GM12878 (cell line): Measurements from ENCODE around the gene HMGCL. TPM values are rescaled to one million over a fixed set of nuclear protein-coding genes. Genes with fewer than 3 reads are reported as not detected.

Experiments used
- ATAC-seq: fragments of 200-7000 bp; cut with Tn5 transposase; 3 replicates; pipeline ENCODE4 v1.9.1; 2020; ENCODE audit warnings: mild to moderate bottlenecking, moderate library complexity
- BruUV-seq: library from RNA; stranded (reverse); fragments of 400-500 nt; replicated peaks from 2 replicates; lab custom pipeline; 2021; lab: Mats Ljungman, UMichigan
- CTCF ChIA-PET: fragments of 300-600 bp; sonication (Branson Sonifier 250); formaldehyde crosslinking; extraction: SDS; loops from one replicate; lab custom pipeline; 2021; ENCODE audit warnings: inconsistent platforms; lab: Yijun Ruan, JAX
- POLR2A ChIA-PET: fragments of 350-600 bp; formaldehyde crosslinking; extraction: SDS; loops from one replicate; lab custom pipeline; 2021; ENCODE audit warnings: inconsistent platforms; lab: Charles Lee
- RAD21 ChIA-PET: fragments of 300-600 bp; sonication (Branson Sonifier 250); formaldehyde crosslinking; loops from one replicate; lab custom pipeline; 2023; ENCODE audit warnings: antibody characterized with exemption; ENCODE audit not compliant: unreplicated experiment; lab: Charles Lee
- SMC1A ChIA-PET: fragments of 300-600 bp; sonication (Branson Sonifier 250); formaldehyde crosslinking; loops from one replicate; lab custom pipeline; 2023; ENCODE audit not compliant: unreplicated experiment, uncharacterized antibody; lab: Charles Lee
- DNase-seq: peaks from one replicate; pipeline ENCODE4 v3.0.0-alpha.2; 2011; ENCODE audit warnings: low read depth, low spot score
- FAIRE-seq: peaks from 3 replicates; lab custom pipeline; 2011; peaks lifted over from hg19 to GRCh38; lab: Jason Lieb, UNC
- H2AFZ ChIP-seq: 2 replicates; pipeline ENCODE4 v1.6.0; 2011; ENCODE audit warnings: low read depth, low read length, control low read depth; ENCODE audit not compliant: control insufficient read depth
- H3K27ac ChIP-seq: 2 replicates; pipeline ENCODE4 v1.5.1; 2011; ENCODE audit warnings: control low read depth; ENCODE audit not compliant: control insufficient read depth, insufficient read depth
- H3K27me3 ChIP-seq, 2 experiments: replicated peaks in 1 of 2; 2 replicates each; pipeline versions ENCODE4 v1.6.0 to v1.6.1; 2011; ENCODE audit warnings: low read length in 1 of 2; ENCODE audit not compliant: control insufficient read depth in 2 of 2, insufficient read depth in 2 of 2
- H3K36me3 ChIP-seq, 2 experiments: 2 replicates each; pipeline ENCODE4 v1.5.1; 2011; ENCODE audit warnings: low read length in 1 of 2; ENCODE audit not compliant: control insufficient read depth in 2 of 2, insufficient read depth in 2 of 2
- H3K4me1 ChIP-seq: 2 replicates; pipeline ENCODE4 v1.6.1; 2011; ENCODE audit warnings: mild to moderate bottlenecking, low read length, moderate library complexity, mixed read lengths; ENCODE audit not compliant: control insufficient read depth, insufficient read depth
- H3K4me2 ChIP-seq: 2 replicates; pipeline ENCODE4 v1.6.0; 2011; ENCODE audit warnings: control low read depth; ENCODE audit not compliant: control insufficient read depth, insufficient read depth
- H3K4me3 ChIP-seq: fragments of 200-600 bp; sonication (generic); 2 replicates; pipeline ENCODE4 v1.5.1; 2016
- H3K79me2 ChIP-seq: 2 replicates; pipeline ENCODE4 v1.6.0; 2011; ENCODE audit warnings: low read length; ENCODE audit not compliant: control insufficient read depth, insufficient read depth
- H3K9ac ChIP-seq: 2 replicates; pipeline ENCODE4 v1.8.0; 2011; ENCODE audit warnings: low read length, control low read depth, mixed read lengths; ENCODE audit not compliant: control insufficient read depth, insufficient read depth
- H3K9me3 ChIP-seq: replicated peaks from 3 replicates; pipeline ENCODE4 v1.5.1; 2011; ENCODE audit warnings: mild to moderate bottlenecking, low read length; ENCODE audit not compliant: control insufficient read depth, insufficient read depth
- H4K20me1 ChIP-seq: 2 replicates; pipeline ENCODE4 v1.6.0; 2011; ENCODE audit not compliant: control insufficient read depth, insufficient read depth
- BHLHE40 ChIP-seq, 2 experiments: fragments of 450-650 bp in 1 of 2; IDR thresholded peaks; 2 replicates each; pipeline ENCODE4 v1.6.1; 2011 to 2017; ENCODE audit warnings: low read depth in 2 of 2, borderline replicate concordance in 1 of 2, improper control_type of control experiment in 1 of 2, low read length in 1 of 2, mild to moderate bottlenecking in 1 of 2
- RAD51 ChIP-seq: fragments of 450-650 bp; IDR thresholded peaks from 2 replicates; pipeline ENCODE4 v1.6.1; 2016; ENCODE audit warnings: moderate library complexity, mild to moderate bottlenecking, inconsistent platforms
- TAF1 ChIP-seq: IDR thresholded peaks from 2 replicates; pipeline ENCODE4 v1.6.1; 2011; ENCODE audit warnings: mild to moderate bottlenecking, low read depth, low read length, borderline replicate concordance
- ZNF384 ChIP-seq: IDR thresholded peaks from 2 replicates; pipeline ENCODE4 v1.6.1; 2012; ENCODE audit warnings: low read depth, mild to moderate bottlenecking, low read length, improper control_type of control experiment, borderline replicate concordance
- ZNF622 ChIP-seq: fragments of 450-650 bp; IDR thresholded peaks from 2 replicates; pipeline ENCODE4 v1.6.1; 2017; ENCODE audit warnings: mild to moderate bottlenecking, inconsistent platforms
- WGBS: methylation state at CpG from one replicate; pipeline ENCODE4 v1.1.6; 2016; ENCODE audit warnings: low lambda C conversion rate; ENCODE audit not compliant: insufficient replicate concordance, insufficient coverage; ENCODE audit errors: missing lambda C conversion rate; 5-methylcytosine and 5-hydroxymethylcytosine counted together
- in situ Hi-C: fragments of 300-500 bp; cut with MboI; formaldehyde crosslinking; loops from 9 replicates; pipeline ENCODE4 v1.14.3; 2018; ENCODE audit warnings: mixed read lengths
- intact Hi-C: fragments of 100-400 bp; cut with micrococcal nuclease; formaldehyde crosslinking; loops from one replicate; pipeline ENCODE4 v1.14.2; 2022; ENCODE audit not compliant: unreplicated experiment
- polyA plus RNA-seq, 11 experiments: library from polyadenylated mRNA; depleted of rRNA in 4 of 11; unstranded in 6 of 11; stranded (reverse) in 5 of 11; fragments of >200 nt; fragmentation: Nextera tagmentation in 4 of 11; fragmentation: Illumina TruSeq in 1 of 11; extraction: Ambion mirVana in 4 of 11; extraction: Trizol in 1 of 11; gene quantifications; 1 replicate in 1 of 11; 2 replicates in 10 of 11; pipeline versions ENCODE4 v1.2.1 to v1.2.3, GENCODE V29; 2011 to 2016; ENCODE audit warnings: inconsistent platforms in 2 of 11, missing spikeins in 2 of 11, low read depth in 1 of 11
- total RNA-seq, 4 experiments: library from RNA; depleted of rRNA in 3 of 4; stranded (reverse); fragments of >200 nt in 3 of 4; fragmentation: Illumina TruSeq in 1 of 4; extraction: Trizol in 1 of 4; gene quantifications; 2 replicates each; pipeline versions ENCODE4 v1.2.1 to v1.2.3, GENCODE V29; 2013 to 2021
- TF ChIP-seq, protein P1 (sequence below): fragments of 450-650 bp; conservative IDR thresholded peaks from 2 replicates; pipeline ENCODE4 v1.6.1; 2017; ENCODE audit warnings: mild to moderate bottlenecking, moderate library complexity

HMGCL gene
- total and polyA plus RNA-seq, 10 of the 15 experiments (the other 5 are each of a cell fraction or from before 2014, with no cell fraction given), result 29.4 to 127 (median 36.4) TPM

GRCh38 chr1:23790696-23791515 is 34.3 kb downstream of the HMGCL start, which contains the start of gene LYPLA2 (continued):
- TF ChIP-seq, protein P1, sequence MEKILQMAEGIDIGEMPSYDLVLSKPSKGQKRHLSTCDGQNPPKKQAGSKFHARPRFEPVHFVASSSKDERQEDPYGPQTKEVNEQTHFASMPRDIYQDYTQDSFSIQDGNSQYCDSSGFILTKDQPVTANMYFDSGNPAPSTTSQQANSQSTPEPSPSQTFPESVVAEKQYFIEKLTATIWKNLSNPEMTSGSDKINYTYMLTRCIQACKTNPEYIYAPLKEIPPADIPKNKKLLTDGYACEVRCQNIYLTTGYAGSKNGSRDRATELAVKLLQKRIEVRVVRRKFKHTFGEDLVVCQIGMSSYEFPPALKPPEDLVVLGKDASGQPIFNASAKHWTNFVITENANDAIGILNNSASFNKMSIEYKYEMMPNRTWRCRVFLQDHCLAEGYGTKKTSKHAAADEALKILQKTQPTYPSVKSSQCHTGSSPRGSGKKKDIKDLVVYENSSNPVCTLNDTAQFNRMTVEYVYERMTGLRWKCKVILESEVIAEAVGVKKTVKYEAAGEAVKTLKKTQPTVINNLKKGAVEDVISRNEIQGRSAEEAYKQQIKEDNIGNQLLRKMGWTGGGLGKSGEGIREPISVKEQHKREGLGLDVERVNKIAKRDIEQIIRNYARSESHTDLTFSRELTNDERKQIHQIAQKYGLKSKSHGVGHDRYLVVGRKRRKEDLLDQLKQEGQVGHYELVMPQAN, result peak; percentile 74
- peak; percentile 67; the same call in 1 of the 2 replicates for TF ChIP-seq TAF1

DNA sequence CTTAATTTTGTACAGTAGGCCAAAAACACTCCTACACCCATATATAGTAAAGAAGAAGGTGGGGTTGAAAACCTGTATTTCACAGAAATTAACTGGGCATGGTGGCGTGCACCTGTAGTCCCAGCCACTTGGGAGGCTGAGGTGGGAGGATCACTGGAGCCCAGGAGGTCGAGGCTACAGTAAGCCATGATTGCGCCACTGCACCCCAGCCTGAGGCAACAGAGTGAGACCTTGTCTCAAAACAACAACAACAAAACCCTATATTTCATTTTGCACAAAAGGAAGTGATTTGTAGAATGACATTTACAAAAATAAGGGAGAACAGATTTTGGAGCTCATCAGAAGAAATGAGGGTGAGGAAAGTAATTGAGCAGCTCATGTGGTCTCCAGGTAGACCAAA is 36.5 kb downstream of the HMGCL start:
- H3K9me3 ChIP-seq, result no peaks in the 10 kb centered on the region
- BruUV-seq, result no TSS peak
- no peak overlapping the region for H3K9ac ChIP-seq
- H3K4me2 ChIP-seq, result no peak overlapping the region
- RAD21 ChIA-PET, result no interaction called here
- no peak overlapping the region for H2AFZ ChIP-seq
- H3K79me2 ChIP-seq, result peaks cover 23% of the 10 kb centered on the region
- H4K20me1 ChIP-seq, result no peaks in the 10 kb centered on the region
- DNase-seq (no peak), FAIRE-seq (no peak), ATAC-seq (no peak)
- H3K4me1 ChIP-seq, result 0 out of 2 replicates have a peak, but pooled peaks cover 5% of the 10 kb centered on the region
- 94% methylated on average over 3 of the region's 3 CpGs for WGBS
- TF ChIP-seq BHLHE40 (IDR thresholded peaks at IDR 0.05; ENCODE audit: borderline replicate concordance in 1 of 2, low read depth in 2 of 2, low read length in 1 of 2), result no peak
- no peak for TF ChIP-seq ZNF384
- TF ChIP-seq ZNF622, result no peak
- no peak for TF ChIP-seq RAD51
- POLR2A ChIA-PET, result interaction anchor here (0.7 kb wide), 1 partner anchor 11 kb away, joined by 5 read pairs; the partner anchor contains the start of gene PITHD1
- H3K36me3 ChIP-seq, result peaks cover 10 to 18% of the 10 kb centered on the region in 2 experiments; a peak in 3 of 4 replicates
- in situ Hi-C loops (loop anchor here (25.0 kb wide), 1 partner anchor 1449 kb away; the partner anchor contains the start of genes RSRP1 and SYF2), intact Hi-C loops (no loop called here)
- SMC1A ChIA-PET, result interaction anchor here (0.7 to 1.2 kb wide), 3 partner anchors 9 to 128 kb away, joined by 3 to 4 read pairs (median 4); partner anchors contain the start of gene PITHD1
- CTCF ChIA-PET, result interaction anchor here (1.0 to 1.6 kb wide), 6 partner anchors 9 to 20 kb away, joined by 3 to 5 read pairs (median 4); partner anchors contain the start of gene PITHD1
- H3K27ac ChIP-seq, result no peak overlapping the region
- H3K27me3 ChIP-seq, result no peaks in the 10 kb centered on the region
- no peak overlapping the region for H3K4me3 ChIP-seq
